Peyer's patch (tissue), 4 donors: ENCODE measurements around the gene C4orf36.

Source experiments
- CTCF ChIP-seq, 6 experiments: fragments of 450-650 bp in 4 of 6; fragments of 200-600 bp in 2 of 6; sonication (generic) in 1 of 6; IDR thresholded peaks; one replicate each; pipeline ENCODE4 v1.5.1; 2017 to 2019; ENCODE audit warnings: antibody characterized with exemption in 6 of 6, mild to moderate bottlenecking in 3 of 6, moderate library complexity in 1 of 6
- POLR2A ChIP-seq, 2 donors: fragments of 450-650 bp; IDR thresholded peaks; one replicate each; pipeline ENCODE4 v1.5.1; 2017; ENCODE audit warnings: antibody characterized with exemption in 2 of 2, mild to moderate bottlenecking in 2 of 2, moderate library complexity in 2 of 2

- no peak for TF ChIP-seq CTCF (IDR thresholded peaks at IDR 0.05)
- TF ChIP-seq POLR2A (IDR thresholded peaks at IDR 0.05) = no peak
Observed at GRCh38 chr4:86848732-86849619, 43.2 kb downstream of the C4orf36 start, which contains the start of gene SLC10A6.
